Measurements from ENCODE around the gene C1orf87.

C1orf87 gene

GRCh38 chr1:59947047-59947938, 126.3 kb downstream of the C1orf87 start:
- peak; percentile 77 for DNase-seq (ENCODE audit: low spot score)

- DNase-seq (ENCODE audit: low spot score): no peak
Observed at GRCh38 chr1:59945790-59946189, 127.8 kb downstream of the C1orf87 start.

Measured in D341Med (cell line).